Measurements from ENCODE around the gene ELMOD3. TPM values are rescaled to one million over a fixed set of nuclear protein-coding genes. Genes with fewer than 3 reads are reported as not detected.
"Not testable (repeated sequence)": the region's sequence is repeated elsewhere in the genome, so short reads cannot be mapped to it uniquely, and the experiment has no call there.

The ELMOD3 gene
- total RNA-seq, 1 donor from 2014 or later: 7.1 TPM

DNA sequence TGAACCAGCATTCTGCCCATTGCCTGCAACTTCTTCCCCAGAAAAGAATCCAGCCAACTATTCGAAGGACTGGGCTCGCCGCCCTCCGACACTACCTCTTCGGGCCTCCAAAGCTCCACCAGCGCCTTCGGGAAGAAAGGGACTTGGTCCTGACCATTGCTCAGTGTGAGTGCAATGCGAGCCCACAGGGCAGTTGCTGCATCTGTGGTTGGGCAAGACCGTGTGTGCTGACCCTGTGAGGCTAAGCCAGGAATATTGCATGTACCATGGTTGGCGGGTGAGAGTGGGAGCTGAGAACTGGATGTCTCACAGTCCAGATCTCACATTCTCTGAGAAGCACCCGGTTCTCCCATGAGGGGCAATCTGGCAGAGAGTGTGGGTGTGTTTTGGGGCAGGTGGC lies 16.5 kb downstream of the ELMOD3 start:
- intact Hi-C loops (cut with DNase I): no loop called here
- H3K4me3 ChIP-seq: no peak overlapping the region
- H3K27ac ChIP-seq: no peak overlapping the region
- peaks cover 5 to 40% of the 10 kb centered on the region in 2 donors for H3K36me3 ChIP-seq
- H3K4me1 ChIP-seq: no peaks in the 10 kb centered on the region
- no peaks in the 10 kb centered on the region for H3K9me3 ChIP-seq
- TF ChIP-seq, protein P1, sequence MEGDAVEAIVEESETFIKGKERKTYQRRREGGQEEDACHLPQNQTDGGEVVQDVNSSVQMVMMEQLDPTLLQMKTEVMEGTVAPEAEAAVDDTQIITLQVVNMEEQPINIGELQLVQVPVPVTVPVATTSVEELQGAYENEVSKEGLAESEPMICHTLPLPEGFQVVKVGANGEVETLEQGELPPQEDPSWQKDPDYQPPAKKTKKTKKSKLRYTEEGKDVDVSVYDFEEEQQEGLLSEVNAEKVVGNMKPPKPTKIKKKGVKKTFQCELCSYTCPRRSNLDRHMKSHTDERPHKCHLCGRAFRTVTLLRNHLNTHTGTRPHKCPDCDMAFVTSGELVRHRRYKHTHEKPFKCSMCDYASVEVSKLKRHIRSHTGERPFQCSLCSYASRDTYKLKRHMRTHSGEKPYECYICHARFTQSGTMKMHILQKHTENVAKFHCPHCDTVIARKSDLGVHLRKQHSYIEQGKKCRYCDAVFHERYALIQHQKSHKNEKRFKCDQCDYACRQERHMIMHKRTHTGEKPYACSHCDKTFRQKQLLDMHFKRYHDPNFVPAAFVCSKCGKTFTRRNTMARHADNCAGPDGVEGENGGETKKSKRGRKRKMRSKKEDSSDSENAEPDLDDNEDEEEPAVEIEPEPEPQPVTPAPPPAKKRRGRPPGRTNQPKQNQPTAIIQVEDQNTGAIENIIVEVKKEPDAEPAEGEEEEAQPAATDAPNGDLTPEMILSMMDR (IDR thresholded peaks at IDR 0.05): no peak
- H3K27me3 ChIP-seq: no peaks in the 10 kb centered on the region
- DNase-seq (ENCODE audit: low spot score in 2 of 2): no peak

DNA sequence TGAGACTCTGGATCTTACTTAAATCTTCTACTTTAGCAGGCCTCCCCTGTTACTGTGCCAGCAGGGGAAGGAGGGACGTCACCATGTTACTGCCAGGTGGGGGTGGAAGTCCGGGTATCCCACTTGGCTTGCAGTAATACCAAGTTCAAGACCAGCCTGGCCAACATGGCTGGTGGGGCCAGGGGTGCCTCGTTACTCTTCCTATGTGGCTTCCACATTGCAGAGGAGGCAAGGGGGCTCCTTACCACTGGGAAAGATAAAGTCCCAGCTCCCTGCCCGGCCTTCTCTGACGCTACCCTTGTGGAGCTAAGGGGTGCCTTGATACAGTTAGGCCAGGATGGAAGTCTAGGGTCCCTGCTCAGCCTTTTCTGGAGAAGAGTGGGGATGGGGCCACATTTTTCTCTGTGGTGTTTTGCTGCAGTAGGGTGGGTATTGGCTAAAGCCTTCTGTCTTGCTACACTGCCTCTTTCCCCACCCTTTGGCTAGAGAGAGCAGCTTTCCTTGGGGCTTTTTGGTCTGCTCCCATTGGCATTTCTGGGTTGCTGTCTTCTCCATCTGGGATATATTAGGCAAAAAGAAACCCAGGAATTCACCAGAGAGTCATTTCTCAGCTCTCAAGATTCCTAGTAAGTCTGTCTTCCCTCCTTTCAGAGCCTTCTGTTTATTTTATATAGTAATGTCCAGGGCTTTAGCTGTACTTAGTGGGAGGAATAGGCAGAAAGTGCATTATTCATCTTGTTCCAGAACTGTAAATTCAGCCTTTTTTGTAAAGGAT lies 21.9 kb downstream of the ELMOD3 start:
- TF ChIP-seq, protein P1 (IDR thresholded peaks at IDR 0.05): no peak
- H3K27me3 ChIP-seq: no peaks in the 10 kb centered on the region
- no peak overlapping the region for H3K27ac ChIP-seq
- no peak overlapping the region for H3K4me3 ChIP-seq
- H3K9me3 ChIP-seq: no peaks in the 10 kb centered on the region
- peaks cover 46 to 69% of the 10 kb centered on the region in 2 donors for H3K36me3 ChIP-seq
- intact Hi-C loops (cut with DNase I): no loop called here
- no peaks in the 10 kb centered on the region for H3K4me1 ChIP-seq
- DNase-seq (ENCODE audit: low spot score in 2 of 2): no peak

DNA sequence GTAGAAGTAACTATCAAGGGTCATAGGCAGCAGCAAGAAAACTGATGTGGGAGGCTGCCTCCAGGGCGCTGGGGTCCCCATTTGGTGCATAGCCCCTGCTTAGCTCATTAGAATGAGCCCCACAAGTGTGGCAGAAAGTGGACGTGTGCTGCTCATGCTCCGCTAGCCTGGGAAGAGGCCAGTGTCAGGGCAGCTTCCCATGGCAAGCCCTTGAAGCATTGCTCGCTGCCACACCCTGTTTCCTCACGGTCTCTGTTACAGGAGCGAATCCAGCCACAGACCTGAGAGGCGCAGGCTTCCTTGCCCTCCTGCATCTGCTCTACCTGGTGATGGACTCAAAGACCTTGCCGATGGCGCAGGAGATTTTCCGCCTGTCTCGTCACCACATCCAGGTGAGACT lies 22.5 kb downstream of the ELMOD3 start:
- intact Hi-C loops (cut with DNase I): no loop called here
- TF ChIP-seq, protein P1 (IDR thresholded peaks at IDR 0.05): no peak
- Histone ChIP-seq H3K27ac (no peak overlapping the region), H3K27me3 (no peaks in the 10 kb centered on the region), H3K36me3 (peaks cover 46 to 66% of the 10 kb centered on the region in 2 donors), H3K9me3 (no peaks in the 10 kb centered on the region), H3K4me3 (no peak overlapping the region), H3K4me1 (no peaks in the 10 kb centered on the region)
- DNase-seq (ENCODE audit: low spot score in 2 of 2): no peak

DNA sequence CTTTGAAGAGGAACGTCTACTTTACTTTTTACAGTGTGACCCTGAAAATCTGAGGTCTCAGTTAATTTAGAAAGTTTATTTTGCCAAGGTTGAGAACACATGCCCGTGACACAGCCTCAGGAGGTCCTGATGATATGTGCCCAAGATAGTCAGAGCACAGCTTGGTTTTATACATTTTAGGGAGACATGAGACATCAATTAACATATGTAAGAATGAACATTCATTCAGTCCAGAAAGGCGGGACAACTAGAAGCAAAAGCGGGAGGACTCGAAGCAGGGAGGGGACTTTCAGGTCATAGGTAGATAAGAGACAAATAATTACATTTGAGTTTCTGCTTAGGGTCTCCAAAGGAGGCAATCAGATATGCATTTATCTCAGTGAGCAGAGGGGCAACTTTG lies 23.7 kb downstream of the ELMOD3 start:
- DNase-seq (ENCODE audit: low spot score in 2 of 2): no peak
- Histone ChIP-seq H3K4me1 (no peaks in the 10 kb centered on the region), H3K27ac (no peak overlapping the region), H3K9me3 (no peaks in the 10 kb centered on the region), H3K36me3 (peaks cover 46 to 59% of the 10 kb centered on the region in 2 donors), H3K27me3 (no peaks in the 10 kb centered on the region), H3K4me3 (no peak overlapping the region)
- intact Hi-C loops (cut with DNase I): no loop called here
- TF ChIP-seq, protein P1 (IDR thresholded peaks at IDR 0.05): no peak

DNA sequence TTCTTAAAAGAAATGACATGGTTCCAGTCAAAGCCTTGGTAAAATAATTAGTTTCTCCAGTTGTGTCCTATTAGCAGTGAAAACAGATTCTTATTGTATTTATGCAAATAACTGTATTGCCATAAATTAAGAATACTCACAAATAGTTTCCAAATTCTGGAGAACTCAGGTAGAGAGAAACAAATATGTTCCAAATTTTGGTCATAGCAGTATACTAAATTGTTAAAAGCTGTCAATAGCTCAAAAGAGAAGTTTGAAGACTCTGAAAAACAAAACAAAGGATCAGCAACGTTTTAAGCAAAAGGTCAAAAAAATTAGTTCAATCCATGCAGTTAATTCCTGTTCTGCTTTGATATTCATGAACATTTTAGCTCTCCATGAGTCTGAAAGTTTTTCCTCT lies 25.5 kb downstream of the ELMOD3 start:
- TF ChIP-seq, protein P1 (IDR thresholded peaks at IDR 0.05): no peak
- no peak overlapping the region for H3K4me3 ChIP-seq
- H3K27me3 ChIP-seq: no peaks in the 10 kb centered on the region
- H3K9me3 ChIP-seq: no peaks in the 10 kb centered on the region
- intact Hi-C loops (cut with DNase I): no loop called here
- DNase-seq (ENCODE audit: low spot score in 2 of 2): no peak
- H3K4me1 ChIP-seq: no peaks in the 10 kb centered on the region
- H3K36me3 ChIP-seq: peaks cover 44 to 66% of the 10 kb centered on the region in 2 donors
- H3K27ac ChIP-seq: no peak overlapping the region

DNA sequence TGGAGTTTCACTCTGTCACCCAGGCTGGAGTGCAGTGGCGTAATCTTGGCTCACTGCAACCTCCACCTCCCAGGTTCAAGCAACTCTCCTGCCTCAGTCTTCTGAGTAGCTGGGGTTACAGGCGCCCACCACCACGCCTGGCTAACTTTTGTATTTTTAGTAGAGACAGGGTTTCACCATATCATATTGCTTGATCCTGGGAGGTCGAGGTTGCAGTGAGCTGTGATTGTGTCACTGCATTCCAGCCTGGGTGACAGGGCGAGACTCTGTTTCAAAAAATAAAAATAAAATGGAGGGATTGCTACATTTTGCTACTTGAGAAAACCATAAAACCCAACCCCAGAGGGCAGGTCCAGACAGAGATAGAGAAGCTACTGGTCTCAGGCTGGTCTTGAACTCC lies 28.6 kb downstream of the ELMOD3 start:
- H3K27me3 ChIP-seq; intact Hi-C loops (cut with DNase I); DNase-seq (ENCODE audit: low spot score in 2 of 2); H3K9me3 ChIP-seq; H3K4me3 ChIP-seq; H3K27ac ChIP-seq; H3K4me1 ChIP-seq: not testable (repeated sequence)
- peaks cover 34 to 68% of the 10 kb centered on the region in 2 donors for H3K36me3 ChIP-seq

Measured in ascending aorta (tissue), 2 donors.